ENCODE results near the gene CLDN3. TPM values are rescaled to one million over a fixed set of nuclear protein-coding genes. Genes with fewer than 3 reads are reported as not detected.

The CLDN3 gene
- total RNA-seq, 1 experiment from 2014 or later = 16.5 TPM

GRCh38 chr7:73770860-73771670 lies 995 bp upstream of the CLDN3 start:
- H3K27ac ChIP-seq (ENCODE audit: insufficient read length, low read depth, low read length) = no peak overlapping the region
- no peaks in the 10 kb centered on the region for H3K4me1 ChIP-seq (ENCODE audit: insufficient read depth, low read length)
- no CpG with 5 or more reads among the region's 17 CpGs for WGBS (ENCODE audit: extremely low coverage, insufficient read length, low lambda C conversion rate)
- H3K9ac ChIP-seq (ENCODE audit: extremely low read depth, insufficient read length, low read length) = peak overlapping the region; percentile 8
- Mint-ChIP-seq H3K9me3 (no peaks in the 10 kb centered on the region), H3K4me1 (peaks cover 12 to 26% of the 10 kb centered on the region in 2 experiments), H3K4me3 (peak overlapping the region; percentile 79 to 84), H3K36me3 (ENCODE audit: insufficient read depth in 1 of 3, low read depth in 3 of 3) (peaks cover 0 to 10% (median 4%) of the 10 kb centered on the region in 3 experiments; a peak in 3 of 7 replicates), H3K27ac (peak overlapping the region; percentile 40 to 90 (median 72); a peak in 3 of 7 replicates), H3K27me3 (ENCODE audit: low read depth) (peaks cover 8% of the 10 kb centered on the region)
- no peak overlapping the region for H4K8ac ChIP-seq (replicated peaks; ENCODE audit: insufficient read length, low read depth, low read length)
- no peak overlapping the region for H3K4ac ChIP-seq (ENCODE audit: low read depth, low read length)
- H4K20me1 ChIP-seq (ENCODE audit: control insufficient read depth, insufficient read depth, insufficient read length) = peaks cover 3% of the 10 kb centered on the region
- H4K5ac ChIP-seq (ENCODE audit: insufficient read length, low read depth, low read length) = peak overlapping the region; percentile 2
- H4K91ac ChIP-seq (ENCODE audit: insufficient read length, low read depth, low read length) = no peak overlapping the region
- H2BK5ac ChIP-seq (ENCODE audit: insufficient read length, low read length) = no peak overlapping the region
- H3K27me3 ChIP-seq (ENCODE audit: insufficient read depth, low read length) = peaks cover 2% of the 10 kb centered on the region; the same call in 1 of the 2 replicates
- H2BK15ac ChIP-seq (ENCODE audit: low read depth, low read length) = no peak overlapping the region
- peak overlapping the region; percentile 51; the same call in 1 of the 2 replicates for H3K14ac ChIP-seq (ENCODE audit: insufficient read depth, low read length)
- no peaks in the 10 kb centered on the region for H3K9me3 ChIP-seq (ENCODE audit: control insufficient read depth, low read depth, low read length)
- H3K79me2 ChIP-seq (ENCODE audit: insufficient read depth, low read length) = no peaks in the 10 kb centered on the region
- H3K79me1 ChIP-seq (ENCODE audit: insufficient read depth, low read depth, low read length, poor library complexity, severe bottlenecking) = no peaks in the 10 kb centered on the region
- H3K56ac ChIP-seq (ENCODE audit: insufficient read length, low read depth, low read length) = no peak overlapping the region
- H2BK120ac ChIP-seq (ENCODE audit: low read depth, low read length, poor library complexity, severe bottlenecking) = no peak overlapping the region
- DNase-seq = no peak
- H2BK12ac ChIP-seq (ENCODE audit: insufficient read length, low read depth, low read length) = no peak overlapping the region
- peak overlapping the region; percentile 66 for H3K18ac ChIP-seq (ENCODE audit: insufficient read length, low read depth, low read length)
- no peak overlapping the region for H2AK5ac ChIP-seq (ENCODE audit: insufficient read length, low read length)
- no peak overlapping the region for H3T11ph ChIP-seq (ENCODE audit: low read length)
- no peak overlapping the region for H3K23ac ChIP-seq (ENCODE audit: insufficient read length, low read depth, low read length)
- no peak overlapping the region for H2AFZ ChIP-seq (ENCODE audit: low read length)
- H3K4me2 ChIP-seq (ENCODE audit: insufficient read depth, insufficient read length, low read length) = peak overlapping the region; percentile 73
- H3K23me2 ChIP-seq (ENCODE audit: insufficient read length, low read depth, low read length, poor library complexity, severe bottlenecking) = peaks cover 19% of the 10 kb centered on the region
- TF ChIP-seq, protein P1, sequence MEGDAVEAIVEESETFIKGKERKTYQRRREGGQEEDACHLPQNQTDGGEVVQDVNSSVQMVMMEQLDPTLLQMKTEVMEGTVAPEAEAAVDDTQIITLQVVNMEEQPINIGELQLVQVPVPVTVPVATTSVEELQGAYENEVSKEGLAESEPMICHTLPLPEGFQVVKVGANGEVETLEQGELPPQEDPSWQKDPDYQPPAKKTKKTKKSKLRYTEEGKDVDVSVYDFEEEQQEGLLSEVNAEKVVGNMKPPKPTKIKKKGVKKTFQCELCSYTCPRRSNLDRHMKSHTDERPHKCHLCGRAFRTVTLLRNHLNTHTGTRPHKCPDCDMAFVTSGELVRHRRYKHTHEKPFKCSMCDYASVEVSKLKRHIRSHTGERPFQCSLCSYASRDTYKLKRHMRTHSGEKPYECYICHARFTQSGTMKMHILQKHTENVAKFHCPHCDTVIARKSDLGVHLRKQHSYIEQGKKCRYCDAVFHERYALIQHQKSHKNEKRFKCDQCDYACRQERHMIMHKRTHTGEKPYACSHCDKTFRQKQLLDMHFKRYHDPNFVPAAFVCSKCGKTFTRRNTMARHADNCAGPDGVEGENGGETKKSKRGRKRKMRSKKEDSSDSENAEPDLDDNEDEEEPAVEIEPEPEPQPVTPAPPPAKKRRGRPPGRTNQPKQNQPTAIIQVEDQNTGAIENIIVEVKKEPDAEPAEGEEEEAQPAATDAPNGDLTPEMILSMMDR (conservative IDR thresholded peaks at IDR 0.05) = no peak
- no peak overlapping the region for H2BK20ac ChIP-seq (ENCODE audit: low read depth, low read length, poor library complexity, severe bottlenecking)
